ENCODE measurements around the gene APOM.

- no peak for TF ChIP-seq CTCF (conservative IDR thresholded peaks at IDR 0.05 in 1 of 2, IDR thresholded peaks at IDR 0.05 in 1 of 2; ENCODE audit: extremely low read depth in 1 of 2, insufficient read depth in 1 of 2, low read depth in 1 of 2, low read length in 2 of 2)
- TF ChIP-seq EZH2 (IDR thresholded peaks at IDR 0.05; ENCODE audit: borderline replicate concordance, low read length): no peak
Measured at GRCh38 chr6:31634969-31635575, 20.6 kb upstream of the APOM start.

Measured in mammary epithelial cell (primary cell).